ENCODE measurements around the gene CTTN. TPM values are rescaled to one million over a fixed set of nuclear protein-coding genes. Genes with fewer than 3 reads are reported as not detected.

CTTN gene
- total and polyA plus RNA-seq, 12 donors: 68.5 to 173 (median 146) TPM

GRCh38 chr11:70394211-70394950 lies 3.9 kb upstream of the CTTN start:
- peaks cover 0 to 8% (median 0%) of the 10 kb centered on the region in 9 donors for H3K36me3 ChIP-seq
- H3K4me1 ChIP-seq: peaks cover under 1 to 23% (median 10%) of the 10 kb centered on the region in 9 donors
- intact Hi-C loops (cut with DNase I): loop anchor here in 1 of 10 donors (10.0 kb wide), 1 partner anchor 120 kb away; the partner anchor contains the start of gene PPFIA1
- TF ChIP-seq CTCF (IDR thresholded peaks at IDR 0.05): no peak
- no peak overlapping the region for H3K4me3 ChIP-seq
- H3K27ac ChIP-seq: no peak overlapping the region
- no peaks in the 10 kb centered on the region for H3K9me3 ChIP-seq
- ATAC-seq (no peak), DNase-seq (no peak)
- peaks cover 0 to 83% (median 0%) of the 10 kb centered on the region in 7 donors for H3K27me3 ChIP-seq
- 95% methylated on average over 15 of the region's 15 CpGs for WGBS, 2 donors

GRCh38 chr11:70397336-70397982 lies 870 bp upstream of the CTTN start:
- peak overlapping the region in 8 of 10 donors; percentile 64 to 92 (median 88) for H3K27ac ChIP-seq
- peak in 1 of 8 donors; percentile 9 for ATAC-seq
- peaks cover 7 to 52% (median 27%) of the 10 kb centered on the region in 9 donors for H3K4me1 ChIP-seq
- peaks cover 0 to 8% (median 0%) of the 10 kb centered on the region in 9 donors for H3K36me3 ChIP-seq
- no peak for TF ChIP-seq CTCF (IDR thresholded peaks at IDR 0.05)
- H3K4me3 ChIP-seq: peak overlapping the region; percentile 54 to 97 (median 86)
- intact Hi-C loops (cut with DNase I): loop anchor here in 1 of 10 donors (10.0 kb wide), 1 partner anchor 123 kb away; the partner anchor contains the start of gene PPFIA1
- WGBS, 2 donors: 37 to 44% methylated on average over 18 of the region's 18 CpGs
- DNase-seq: no peak
- H3K9me3 ChIP-seq: no peaks in the 10 kb centered on the region
- peaks cover 0 to 81% (median 0%) of the 10 kb centered on the region in 7 donors for H3K27me3 ChIP-seq

GRCh38 chr11:70398834-70399680 lies 728 bp downstream of the CTTN start:
- ATAC-seq (peak in 7 of 8 donors; percentile 1 to 40 (median 24)), DNase-seq (no peak)
- Histone ChIP-seq H3K9me3 (no peaks in the 10 kb centered on the region), H3K36me3 (peaks cover 0 to 8% (median 0%) of the 10 kb centered on the region in 9 donors), H3K4me3 (peak overlapping the region; percentile 54 to 97 (median 86)), H3K27ac (peak overlapping the region; percentile 47 to 92 (median 88)), H3K27me3 (peaks cover 0 to 81% (median 0%) of the 10 kb centered on the region in 7 donors), H3K4me1 (peaks cover 7 to 58% (median 43%) of the 10 kb centered on the region in 9 donors)
- WGBS, 2 donors: 2% methylated on average over 42 of the region's 42 CpGs
- no peak for TF ChIP-seq CTCF (IDR thresholded peaks at IDR 0.05)
- intact Hi-C loops (cut with DNase I): loop anchor here in 1 of 10 donors (10.0 kb wide), 1 partner anchor 124 kb away; the partner anchor contains the start of gene PPFIA1
